Upper lobe of left lung (tissue), 4 donors: ENCODE results near the gene SDK1.

ENCODE experiments used
- POLR2A ChIP-seq, 4 donors: fragments of 450-650 bp; IDR thresholded peaks; one replicate each; pipeline ENCODE4 v1.5.1; 2016 to 2017; ENCODE audit warnings: antibody characterized with exemption in 4 of 4, mild to moderate bottlenecking in 2 of 4
- POLR2AphosphoS5 ChIP-seq, 2 donors: sonication (generic); formaldehyde crosslinking; IDR thresholded peaks; one replicate each; pipeline ENCODE4 v1.5.1; 2017; ENCODE audit warnings: antibody characterized with exemption in 2 of 2

- TF ChIP-seq POLR2AphosphoS5 (IDR thresholded peaks at IDR 0.05) (no peak), POLR2A (IDR thresholded peaks at IDR 0.05) (no peak)
These were observed 728.9 kb downstream of the SDK1 start for GRCh38 chr7:4029941-4030340.
